ENCODE results near the gene VAMP2. TPM values are rescaled to one million over a fixed set of nuclear protein-coding genes. Genes with fewer than 3 reads are reported as not detected.
A peak's percentile ranks its signal among the peaks of the same experiment; 100 is the strongest.

VAMP2 gene
- total RNA-seq, 4 donors from 2014 or later = 20.9 to 49.4 (median 30.1) TPM

GRCh38 chr17:8131844-8132441, 30.8 kb downstream of the VAMP2 start:
- Histone ChIP-seq H3K27ac (no peak overlapping the region), H3K4me3 (no peak overlapping the region), H3K27me3 (peaks cover 48% of the 10 kb centered on the region), H3K4me1 (peaks cover 0 to 6% (median 5%) of the 10 kb centered on the region in 4 donors), H3K9me3 (no peaks in the 10 kb centered on the region), H3K36me3 (no peaks in the 10 kb centered on the region)
- in situ Hi-C loops (cut with MboI; ENCODE audit: low pct_ligation_motif_present in 1 of 4, low pct_unique_long_range_greater_than_20kb in 1 of 4, low sequenced_read_pairs in 3 of 4) (loop anchor here in 1 of 4 donors (25.0 kb wide), 1 partner anchor 895 kb away; the partner anchor contains the start of genes DVL2, GABARAP and PHF23), intact Hi-C loops (cut with DNase I; ENCODE audit: low total_unique reads) (no loop called here)
- WGBS, 2 donors (ENCODE audit: low coverage in 1 of 2) = 63 to 72% methylated on average over 2 to 3 of the region's 3 CpGs
- TF ChIP-seq EP300 (IDR thresholded peaks at IDR 0.05; ENCODE audit: low read depth) (no peak), CTCF (IDR thresholded peaks at IDR 0.05) (no peak), POLR2AphosphoS5 (IDR thresholded peaks at IDR 0.05) (no peak), POLR2A (IDR thresholded peaks at IDR 0.05) (no peak)
- DNase-seq = no peak

GRCh38 chr17:8128125-8128784, 34.5 kb downstream of the VAMP2 start:
- in situ Hi-C loops (cut with MboI; ENCODE audit: low pct_ligation_motif_present in 1 of 4, low pct_unique_long_range_greater_than_20kb in 1 of 4, low sequenced_read_pairs in 3 of 4) (loop anchor here in 1 of 4 donors (25.0 kb wide), 1 partner anchor 891 kb away; the partner anchor contains the start of genes DVL2, GABARAP and PHF23), intact Hi-C loops (cut with DNase I; ENCODE audit: low total_unique reads) (loop anchor here (10.0 kb wide), 1 partner anchor 57 kb away; no protein-coding TSS in a partner anchor)
- no peak overlapping the region for H3K27ac ChIP-seq
- no peaks in the 10 kb centered on the region for H3K9me3 ChIP-seq
- 70 to 82% methylated on average over 14 of the region's 14 CpGs for WGBS, 2 donors (ENCODE audit: low coverage in 1 of 2)
- DNase-seq = no peak
- TF ChIP-seq POLR2AphosphoS5 (IDR thresholded peaks at IDR 0.05) (no peak), POLR2A (IDR thresholded peaks at IDR 0.05) (no peak), CTCF (IDR thresholded peaks at IDR 0.05) (no peak), EP300 (IDR thresholded peaks at IDR 0.05; ENCODE audit: low read depth) (no peak)
- no peaks in the 10 kb centered on the region for H3K36me3 ChIP-seq
- peaks cover 29 to 40% (median 35%) of the 10 kb centered on the region in 4 donors for H3K4me1 ChIP-seq
- H3K4me3 ChIP-seq = no peak overlapping the region
- H3K27me3 ChIP-seq = peaks cover 70% of the 10 kb centered on the region

DNA sequence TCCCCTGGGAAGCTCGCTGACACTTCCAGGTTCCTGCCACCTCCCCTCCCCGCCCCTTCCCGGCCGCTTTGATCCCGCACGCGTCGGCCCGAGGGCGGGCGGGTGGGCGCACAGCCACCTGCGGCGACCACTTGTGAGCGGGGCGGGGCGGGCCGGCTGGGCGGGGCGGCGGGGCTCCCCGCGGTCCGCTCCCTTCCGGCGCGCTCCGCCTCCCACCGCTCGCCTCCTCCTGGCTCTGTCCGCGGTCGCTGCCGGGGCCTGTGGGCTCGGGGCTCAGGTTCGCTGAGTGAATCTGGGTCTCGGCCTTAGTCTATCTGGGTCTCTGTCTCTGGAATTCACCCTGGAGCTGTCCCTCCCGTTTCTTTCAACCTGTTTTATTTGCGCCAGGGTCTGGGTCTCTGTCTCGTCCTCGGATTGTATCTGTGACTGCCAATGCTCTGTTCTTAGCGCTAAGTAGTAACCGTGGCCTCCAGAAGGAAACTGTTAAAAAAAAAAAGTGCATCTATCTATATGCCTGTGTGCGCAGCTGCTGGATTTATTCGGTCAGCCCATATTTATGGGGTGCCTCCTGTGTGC, 36.2 kb downstream of the VAMP2 start:
- peak overlapping the region; percentile 58 to 72 (median 64) for H3K27ac ChIP-seq
- DNase-seq = peak; percentile 58
- H3K27me3 ChIP-seq = peaks cover 82% of the 10 kb centered on the region
- in situ Hi-C loops (cut with MboI; ENCODE audit: low pct_ligation_motif_present in 1 of 4, low pct_unique_long_range_greater_than_20kb in 1 of 4, low sequenced_read_pairs in 3 of 4) (loop anchor here in 1 of 4 donors (25.0 kb wide), 1 partner anchor 889 kb away; the partner anchor contains the start of genes DVL2, GABARAP and PHF23), intact Hi-C loops (cut with DNase I; ENCODE audit: low total_unique reads) (loop anchor here (10.0 kb wide), 1 partner anchor 58 kb away; no protein-coding TSS in a partner anchor)
- H3K4me1 ChIP-seq = peaks cover 39 to 57% (median 51%) of the 10 kb centered on the region in 4 donors
- H3K4me3 ChIP-seq = peak overlapping the region; percentile 43 to 74 (median 52)
- TF ChIP-seq EP300 (IDR thresholded peaks at IDR 0.05; ENCODE audit: low read depth) (no peak), POLR2A (IDR thresholded peaks at IDR 0.05) (no peak), CTCF (IDR thresholded peaks at IDR 0.05) (no peak), POLR2AphosphoS5 (IDR thresholded peaks at IDR 0.05) (no peak)
- no peaks in the 10 kb centered on the region for H3K36me3 ChIP-seq
- H3K9me3 ChIP-seq = no peaks in the 10 kb centered on the region
- WGBS, 2 donors (ENCODE audit: low coverage in 1 of 2) = 0% methylated on average over 4 to 20 of the region's 45 CpGs

Measured in transverse colon (tissue), 4 donors.